Vagina (tissue), 2 donors: ENCODE measurements around the gene BCAS1. TPM values are rescaled to one million over a fixed set of nuclear protein-coding genes. Genes with fewer than 3 reads are reported as not detected.

Experiments used
- DNase-seq, 2 donors: peaks; one replicate each; pipeline ENCODE4 v3.0.0-alpha.2; 2017; ENCODE audit errors: extremely low spot score in 2 of 2
- H3K27ac ChIP-seq: fragments of 200-600 bp; sonication (generic); one replicate; pipeline ENCODE4 v1.5.1; 2019
- H3K27me3 ChIP-seq: fragments of 200-600 bp; sonication (generic); one replicate; pipeline ENCODE4 v1.5.1; 2019
- H3K36me3 ChIP-seq, 2 donors: fragments of 200-600 bp; sonication (generic); one replicate each; pipeline ENCODE4 v1.5.1; 2017 to 2019
- H3K4me1 ChIP-seq: fragments of 200-600 bp; sonication (generic); one replicate; pipeline ENCODE4 v1.5.1; 2019
- H3K4me3 ChIP-seq, 2 donors: fragments of 200-600 bp; sonication (generic); 1 replicate in 1 of 2; 2 replicates in 1 of 2; pipeline ENCODE4 v1.5.1; 2016 to 2019
- H3K9me3 ChIP-seq: fragments of 200-600 bp; sonication (generic); one replicate; pipeline ENCODE4 v1.5.1; 2019
- CTCF ChIP-seq, 3 experiments: fragments of 450-650 bp in 2 of 3; fragments of 200-600 bp in 1 of 3; sonication (generic) in 1 of 3; IDR thresholded peaks; one replicate each; pipeline ENCODE4 v1.5.1; 2017 to 2019; ENCODE audit warnings: antibody characterized with exemption in 3 of 3, mild to moderate bottlenecking in 2 of 3, moderate library complexity in 2 of 3
- POLR2A ChIP-seq, 2 donors: fragments of 450-650 bp; IDR thresholded peaks; one replicate each; pipeline ENCODE4 v1.6.1; 2017; ENCODE audit warnings: antibody characterized with exemption in 2 of 2, mild to moderate bottlenecking in 2 of 2, moderate library complexity in 2 of 2
- POLR2AphosphoS5 ChIP-seq, 2 donors: sonication (generic); formaldehyde crosslinking; IDR thresholded peaks; one replicate each; pipeline ENCODE4 v1.9.0; 2017; ENCODE audit warnings: antibody characterized with exemption in 2 of 2, mild to moderate bottlenecking in 2 of 2, low read depth in 1 of 2; ENCODE audit not compliant: insufficient read depth in 1 of 2
- intact Hi-C: fragments of 100-400 bp; cut with DNase I; formaldehyde crosslinking; loops from one replicate; pipeline ENCODE4 v1.15.1; 2023
- total RNA-seq: library from RNA; depleted of rRNA; stranded (reverse); fragments of >200 nt; gene quantifications from one replicate; pipeline ENCODE4 v1.2.3, GENCODE V29; 2016

BCAS1 gene
- total RNA-seq, 1 donor from 2014 or later: 2.7 TPM

GRCh38 chr20:54038961-54039360 lies 31.4 kb downstream of the BCAS1 start:
- H3K36me3 ChIP-seq: no peaks in the 10 kb centered on the region
- no peak for DNase-seq
- H3K4me3 ChIP-seq: no peak overlapping the region
- no peak overlapping the region for H3K27ac ChIP-seq
- H3K9me3 ChIP-seq: no peaks in the 10 kb centered on the region
- no peaks in the 10 kb centered on the region for H3K4me1 ChIP-seq
- TF ChIP-seq CTCF (IDR thresholded peaks at IDR 0.05) (no peak), POLR2A (IDR thresholded peaks at IDR 0.05) (no peak), POLR2AphosphoS5 (IDR thresholded peaks at IDR 0.05; ENCODE audit: insufficient read depth in 1 of 2, low read depth in 1 of 2) (no peak)
- intact Hi-C loops: no loop called here
- H3K27me3 ChIP-seq: no peaks in the 10 kb centered on the region

GRCh38 chr20:54037525-54037924 lies 32.9 kb downstream of the BCAS1 start:
- DNase-seq: no peak
- no peak overlapping the region for H3K27ac ChIP-seq
- no peaks in the 10 kb centered on the region for H3K27me3 ChIP-seq
- H3K4me3 ChIP-seq: no peak overlapping the region
- no peak for TF ChIP-seq POLR2AphosphoS5 (IDR thresholded peaks at IDR 0.05; ENCODE audit: insufficient read depth in 1 of 2, low read depth in 1 of 2)
- no peak for TF ChIP-seq CTCF (IDR thresholded peaks at IDR 0.05)
- TF ChIP-seq POLR2A (IDR thresholded peaks at IDR 0.05): no peak
- intact Hi-C loops: no loop called here
- no peaks in the 10 kb centered on the region for H3K36me3 ChIP-seq
- H3K4me1 ChIP-seq: no peaks in the 10 kb centered on the region
- H3K9me3 ChIP-seq: no peaks in the 10 kb centered on the region

DNA sequence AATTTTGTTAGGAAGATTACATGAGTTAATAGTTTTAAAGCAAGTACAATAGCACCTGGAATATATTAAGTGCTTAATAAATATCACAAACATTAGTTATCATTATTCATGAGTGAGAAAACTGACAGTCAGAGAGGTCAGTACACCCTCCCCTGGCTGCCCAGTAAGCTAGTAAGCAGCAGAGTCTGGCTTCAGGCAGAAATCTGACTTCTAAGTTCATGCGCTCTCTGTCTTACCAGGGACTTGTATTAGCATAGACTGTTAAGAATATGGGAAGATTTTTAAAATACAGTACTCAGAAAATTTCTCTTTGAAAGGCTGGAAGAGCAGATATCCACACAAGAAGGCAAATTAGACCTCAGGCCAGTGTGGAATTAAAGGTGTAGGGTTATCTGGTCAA lies 40.8 kb downstream of the BCAS1 start:
- TF ChIP-seq CTCF (IDR thresholded peaks at IDR 0.05) (no peak), POLR2AphosphoS5 (IDR thresholded peaks at IDR 0.05; ENCODE audit: insufficient read depth in 1 of 2, low read depth in 1 of 2) (no peak), POLR2A (IDR thresholded peaks at IDR 0.05) (no peak)
- Histone ChIP-seq H3K27ac (no peak overlapping the region), H3K4me3 (no peak overlapping the region), H3K9me3 (no peaks in the 10 kb centered on the region), H3K27me3 (no peaks in the 10 kb centered on the region), H3K4me1 (peaks cover 3% of the 10 kb centered on the region), H3K36me3 (no peaks in the 10 kb centered on the region)
- DNase-seq: no peak
- intact Hi-C loops: no loop called here

GRCh38 chr20:54029176-54029575 lies 41.2 kb downstream of the BCAS1 start:
- intact Hi-C loops: no loop called here
- peaks cover 4% of the 10 kb centered on the region for H3K4me1 ChIP-seq
- no peak overlapping the region for H3K27ac ChIP-seq
- DNase-seq: no peak
- no peak for TF ChIP-seq POLR2AphosphoS5 (IDR thresholded peaks at IDR 0.05; ENCODE audit: insufficient read depth in 1 of 2, low read depth in 1 of 2)
- TF ChIP-seq POLR2A (IDR thresholded peaks at IDR 0.05): no peak
- TF ChIP-seq CTCF (IDR thresholded peaks at IDR 0.05): no peak
- no peaks in the 10 kb centered on the region for H3K36me3 ChIP-seq
- no peaks in the 10 kb centered on the region for H3K9me3 ChIP-seq
- H3K4me3 ChIP-seq: no peak overlapping the region
- H3K27me3 ChIP-seq: no peaks in the 10 kb centered on the region

GRCh38 chr20:54028276-54029011 lies 42.0 kb downstream of the BCAS1 start:
- no peak overlapping the region for H3K4me3 ChIP-seq
- no peaks in the 10 kb centered on the region for H3K27me3 ChIP-seq
- no peaks in the 10 kb centered on the region for H3K9me3 ChIP-seq
- H3K36me3 ChIP-seq: no peaks in the 10 kb centered on the region
- TF ChIP-seq CTCF (IDR thresholded peaks at IDR 0.05) (no peak), POLR2A (IDR thresholded peaks at IDR 0.05) (no peak), POLR2AphosphoS5 (IDR thresholded peaks at IDR 0.05; ENCODE audit: insufficient read depth in 1 of 2, low read depth in 1 of 2) (no peak)
- intact Hi-C loops: no loop called here
- H3K4me1 ChIP-seq: peaks cover 4% of the 10 kb centered on the region
- no peak overlapping the region for H3K27ac ChIP-seq
- DNase-seq: no peak
